Endodermal cell (in vitro differentiated cells): ENCODE data around the gene ACE. TPM values are rescaled to one million over a fixed set of nuclear protein-coding genes. Genes with fewer than 3 reads are reported as not detected.

Experiments used
- DNase-seq: peaks from one replicate; pipeline ENCODE4 v3.0.0-alpha.2; 2017
- H3K27ac ChIP-seq: 2 replicates; pipeline ENCODE4 v1.5.1; 2013; ENCODE audit warnings: mild to moderate bottlenecking, low read depth, low read length, moderate library complexity
- H3K27me3 ChIP-seq: 2 replicates; pipeline ENCODE4 v1.6.1; 2013; ENCODE audit warnings: mild to moderate bottlenecking, low read length, moderate library complexity; ENCODE audit not compliant: insufficient read depth, control insufficient read depth, poor library complexity, severe bottlenecking
- H3K36me3 ChIP-seq: 2 replicates; pipeline ENCODE4 v1.7.0; 2013; ENCODE audit warnings: mild to moderate bottlenecking, low read length, moderate library complexity; ENCODE audit not compliant: control insufficient read depth, insufficient read depth
- H3K4me1 ChIP-seq: one replicate; pipeline ENCODE4 v1.7.0; 2013; ENCODE audit warnings: low read length; ENCODE audit not compliant: control insufficient read depth, insufficient read depth
- H3K4me3 ChIP-seq: 2 replicates; pipeline ENCODE4 v1.5.1; 2013; ENCODE audit warnings: mild to moderate bottlenecking, low read length, moderate library complexity
- H3K9ac ChIP-seq: 2 replicates; pipeline ENCODE4 v1.6.1; 2013; ENCODE audit warnings: mild to moderate bottlenecking, low read length, moderate library complexity; ENCODE audit not compliant: poor library complexity, severe bottlenecking; ENCODE audit errors: extremely low read depth
- H3K9me3 ChIP-seq: 2 replicates; pipeline ENCODE4 v1.6.1; 2013; ENCODE audit warnings: mild to moderate bottlenecking, low read length, moderate library complexity; ENCODE audit not compliant: control insufficient read depth
- H3K27ac Mint-ChIP-seq: 2 replicates; pipeline ENCODE4 v1.8.0; 2020; ENCODE audit warnings: mixed read lengths
- H3K27me3 Mint-ChIP-seq: 2 replicates; pipeline ENCODE4 v1.8.0; 2021; ENCODE audit warnings: mild to moderate bottlenecking, mixed read lengths; ENCODE audit not compliant: insufficient read depth
- H3K36me3 Mint-ChIP-seq: 2 replicates; pipeline ENCODE4 v1.8.0; 2020; ENCODE audit warnings: low read depth, mixed read lengths
- H3K4me1 Mint-ChIP-seq: 2 replicates; pipeline ENCODE4 v1.8.0; 2020; ENCODE audit warnings: mixed read lengths
- H3K4me3 Mint-ChIP-seq: 2 replicates; pipeline ENCODE4 v1.8.0; 2020; ENCODE audit warnings: mild to moderate bottlenecking, moderate library complexity, mixed read lengths
- H3K9me3 Mint-ChIP-seq: 2 replicates; pipeline ENCODE4 v1.8.0; 2020; ENCODE audit warnings: mild to moderate bottlenecking, mixed read lengths
- WGBS, 2 experiments: methylation state at CpG; one replicate each; pipeline versions ENCODE4 v1.1.5 to v1.1.7; 2013; ENCODE audit warnings: missing lambda C conversion rate in 2 of 2, mixed read lengths in 1 of 2; ENCODE audit not compliant: insufficient coverage in 1 of 2, insufficient read length in 1 of 2; 5-methylcytosine and 5-hydroxymethylcytosine counted together
- total RNA-seq, 2 donors: library from RNA; stranded (reverse); fragmentation: NEBNext Ultra II Directional in 1 of 2; extraction: Animal tissue kit (Norgen Biotek cat#: 25700) in 1 of 2; gene quantifications; 2 replicates in 1 of 2; 3 replicates in 1 of 2; pipeline ENCODE4 v1.2.1, GENCODE V29; 2021
- TF ChIP-seq, protein P1 (sequence below): fragments of 200-600 bp; sonication (generic); conservative IDR thresholded peaks from 2 replicates; pipeline ENCODE4 v1.5.0; 2021; ENCODE audit warnings: antibody characterized with exemption, mild to moderate bottlenecking

The ACE gene
- total RNA-seq, 2 donors from 2014 or later: 4.6 to 12.5 TPM

DNA sequence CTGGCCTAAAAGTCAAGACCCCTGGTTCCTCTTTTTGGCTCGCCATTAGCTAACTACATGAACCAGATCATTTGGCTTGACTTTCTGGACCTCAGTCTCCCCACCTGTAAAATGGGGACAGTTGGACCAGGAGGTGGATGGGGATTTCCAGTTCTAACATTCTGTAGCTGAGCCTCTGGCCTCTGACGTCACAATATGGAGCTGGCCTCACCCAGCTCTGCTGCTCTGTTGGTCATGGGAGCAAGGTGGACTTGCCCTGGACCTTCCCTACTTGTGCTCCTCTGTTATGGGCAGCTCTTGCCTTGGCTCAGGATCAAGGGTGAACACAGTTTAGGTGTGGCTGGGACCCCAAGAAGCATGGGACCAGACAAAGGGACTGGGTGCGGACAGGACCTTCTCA is 29.8 kb downstream of the ACE start:
- Mint-ChIP-seq H3K27me3 (peaks cover 12% of the 10 kb centered on the region), H3K27ac (no peak overlapping the region)

DNA sequence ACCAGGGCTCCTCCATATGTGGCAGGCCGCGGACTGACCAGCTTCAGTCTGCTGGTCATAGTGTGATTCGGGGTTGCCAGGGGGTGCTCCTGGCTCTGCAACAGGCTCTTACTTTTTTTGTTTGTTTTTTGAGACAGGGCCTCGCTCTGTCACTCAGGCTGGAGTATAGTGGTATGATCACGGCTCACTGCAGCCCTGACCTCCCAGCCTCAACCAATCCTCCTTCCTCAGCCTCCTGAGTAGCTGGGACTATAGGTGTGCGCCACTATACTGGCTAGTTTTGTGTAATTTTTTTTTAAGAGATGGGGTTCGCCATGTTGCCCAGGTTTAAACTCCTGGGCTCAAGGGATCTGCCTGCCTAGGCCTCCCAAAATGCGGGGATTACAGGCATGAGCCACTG is 34.5 kb downstream of the ACE start:
- no peaks in the 10 kb centered on the region for H3K36me3 Mint-ChIP-seq
- no peak overlapping the region for H3K9ac ChIP-seq
- H3K27ac ChIP-seq: no peak overlapping the region
- H3K4me1 ChIP-seq: no peaks in the 10 kb centered on the region
- peaks cover 9% of the 10 kb centered on the region for H3K27me3 ChIP-seq
- WGBS, 2 experiments: 90 to 91% methylated on average over 6 to 8 of the region's 8 CpGs
- no peaks in the 10 kb centered on the region for H3K4me1 Mint-ChIP-seq
- TF ChIP-seq, protein P1, sequence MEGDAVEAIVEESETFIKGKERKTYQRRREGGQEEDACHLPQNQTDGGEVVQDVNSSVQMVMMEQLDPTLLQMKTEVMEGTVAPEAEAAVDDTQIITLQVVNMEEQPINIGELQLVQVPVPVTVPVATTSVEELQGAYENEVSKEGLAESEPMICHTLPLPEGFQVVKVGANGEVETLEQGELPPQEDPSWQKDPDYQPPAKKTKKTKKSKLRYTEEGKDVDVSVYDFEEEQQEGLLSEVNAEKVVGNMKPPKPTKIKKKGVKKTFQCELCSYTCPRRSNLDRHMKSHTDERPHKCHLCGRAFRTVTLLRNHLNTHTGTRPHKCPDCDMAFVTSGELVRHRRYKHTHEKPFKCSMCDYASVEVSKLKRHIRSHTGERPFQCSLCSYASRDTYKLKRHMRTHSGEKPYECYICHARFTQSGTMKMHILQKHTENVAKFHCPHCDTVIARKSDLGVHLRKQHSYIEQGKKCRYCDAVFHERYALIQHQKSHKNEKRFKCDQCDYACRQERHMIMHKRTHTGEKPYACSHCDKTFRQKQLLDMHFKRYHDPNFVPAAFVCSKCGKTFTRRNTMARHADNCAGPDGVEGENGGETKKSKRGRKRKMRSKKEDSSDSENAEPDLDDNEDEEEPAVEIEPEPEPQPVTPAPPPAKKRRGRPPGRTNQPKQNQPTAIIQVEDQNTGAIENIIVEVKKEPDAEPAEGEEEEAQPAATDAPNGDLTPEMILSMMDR: no peak
- no peaks in the 10 kb centered on the region for H3K9me3 Mint-ChIP-seq
- H3K36me3 ChIP-seq: no peaks in the 10 kb centered on the region
- DNase-seq: no peak
- H3K27ac Mint-ChIP-seq: no peak overlapping the region
- no peak overlapping the region for H3K4me3 ChIP-seq
- no peaks in the 10 kb centered on the region for H3K9me3 ChIP-seq
- H3K27me3 Mint-ChIP-seq: peaks cover 9% of the 10 kb centered on the region
- H3K4me3 Mint-ChIP-seq: no peak overlapping the region

More for the DNA sequence above, 29.8 kb downstream of the ACE start:
- H3K4me1 Mint-ChIP-seq: no peaks in the 10 kb centered on the region
- H3K36me3 Mint-ChIP-seq: no peaks in the 10 kb centered on the region
- Histone ChIP-seq H3K36me3 (no peaks in the 10 kb centered on the region), H3K4me1 (no peaks in the 10 kb centered on the region), H3K27ac (no peak overlapping the region), H3K4me3 (no peak overlapping the region), H3K9ac (no peak overlapping the region), H3K9me3 (no peaks in the 10 kb centered on the region), H3K27me3 (peaks cover 16% of the 10 kb centered on the region)
- TF ChIP-seq, protein P1: no peak
- no peak overlapping the region for H3K4me3 Mint-ChIP-seq
- H3K9me3 Mint-ChIP-seq: no peaks in the 10 kb centered on the region
- WGBS, 2 experiments: 85 to 90% methylated on average over 3 of the region's 3 CpGs
- DNase-seq: no peak

GRCh38 chr17:63512388-63512787 is 35.5 kb downstream of the ACE start:
- no peaks in the 10 kb centered on the region for H3K9me3 Mint-ChIP-seq
- Histone ChIP-seq H3K4me3 (no peak overlapping the region), H3K9me3 (no peaks in the 10 kb centered on the region), H3K27ac (no peak overlapping the region), H3K27me3 (peaks cover 16% of the 10 kb centered on the region), H3K9ac (no peak overlapping the region), H3K4me1 (no peaks in the 10 kb centered on the region), H3K36me3 (no peaks in the 10 kb centered on the region)
- WGBS, 2 experiments: 86 to 90% methylated on average over 3 of the region's 3 CpGs
- no peak overlapping the region for H3K4me3 Mint-ChIP-seq
- no peaks in the 10 kb centered on the region for H3K4me1 Mint-ChIP-seq
- TF ChIP-seq, protein P1: no peak
- DNase-seq: no peak
- H3K27ac Mint-ChIP-seq: no peak overlapping the region
- H3K36me3 Mint-ChIP-seq: no peaks in the 10 kb centered on the region
- peaks cover 6% of the 10 kb centered on the region for H3K27me3 Mint-ChIP-seq
